Activated CD4-positive, alpha-beta memory T cell treated with anti-CD3 and anti-CD28 coated beads, Interleukin-2, amount 10 ng/mL, durations not matched to agents 7 days and 5 days (primary cell): ENCODE data around the gene CCDC121. TPM values are rescaled to one million over a fixed set of nuclear protein-coding genes. Genes with fewer than 3 reads are reported as not detected.
"Not testable (repeated sequence)": the region's sequence is repeated elsewhere in the genome, so short reads cannot be mapped to it uniquely, and the experiment has no call there.

Experiments
- CTCF ChIA-PET: fragments of 350-600 bp; sonication (Branson Sonifier 250); formaldehyde crosslinking; loops from one replicate; lab custom pipeline; 2021; ENCODE audit warnings: antibody characterized with exemption, inconsistent platforms; lab: Charles Lee
- POLR2A ChIA-PET: fragments of 350-600 bp; sonication (Branson Sonifier 250); formaldehyde crosslinking; loops from one replicate; lab custom pipeline; 2021; ENCODE audit warnings: antibody characterized with exemption; lab: Charles Lee
- DNase-seq: peaks from one replicate; pipeline ENCODE4 v3.0.0-alpha.2; 2020
- H3K27ac Mint-ChIP-seq: one replicate; pipeline ENCODE4 v1.8.0; 2021; ENCODE audit warnings: mild to moderate bottlenecking, mixed read lengths
- H3K27me3 Mint-ChIP-seq: one replicate; pipeline ENCODE4 v1.8.0; 2021; ENCODE audit warnings: mixed read lengths
- H3K36me3 Mint-ChIP-seq: one replicate; pipeline ENCODE4 v1.8.0; 2021; ENCODE audit warnings: low read depth, mixed read lengths
- H3K4me1 Mint-ChIP-seq: one replicate; pipeline ENCODE4 v1.8.0; 2021; ENCODE audit warnings: mixed read lengths
- H3K4me3 Mint-ChIP-seq: one replicate; pipeline ENCODE4 v1.8.0; 2021; ENCODE audit warnings: mild to moderate bottlenecking, mixed read lengths
- H3K9me3 Mint-ChIP-seq: one replicate; pipeline ENCODE4 v1.8.0; 2021; ENCODE audit warnings: mixed read lengths
- total RNA-seq, 2 experiments: library from RNA; stranded (reverse); gene quantifications; one replicate each; pipeline ENCODE4 v1.2.3, GENCODE V29; 2021

The CCDC121 gene
- total RNA-seq, 2 experiments from 2014 or later: 0.78 to 0.90 TPM

- H3K27ac Mint-ChIP-seq, H3K27me3 Mint-ChIP-seq, H3K4me3 Mint-ChIP-seq, CTCF ChIA-PET, DNase-seq, H3K9me3 Mint-ChIP-seq: not testable (repeated sequence)
- Mint-ChIP-seq H3K36me3 (peaks cover 40% of the 10 kb centered on the region), H3K4me1 (peaks cover 18% of the 10 kb centered on the region)
- POLR2A ChIA-PET: interaction anchor here (0.5 kb wide), 1 partner anchor 52 kb away, joined by 4 read pairs; no protein-coding TSS in a partner anchor
Observed at GRCh38 chr2:27630257-27630656, 1.4 kb upstream of the CCDC121 start.

GRCh38 chr2:27627963-27628766 lies 647 bp downstream of the CCDC121 start:
- no peaks in the 10 kb centered on the region for H3K27me3 Mint-ChIP-seq
- no peak overlapping the region for H3K4me3 Mint-ChIP-seq
- DNase-seq: no peak
- ChIA-PET POLR2A (interaction anchor here (0.5 to 3.6 kb wide), 16 partner anchors 11 to 257 kb away, joined by 3 to 37 read pairs (median 8); partner anchors contain the start of genes NRBP1, PPM1G, SLC4A1AP and SNX17), CTCF (interaction anchor here (0.6 to 2.5 kb wide), 9 partner anchors 11 to 259 kb away, joined by 3 to 9 read pairs (median 3); partner anchors contain the start of genes EIF2B4, SLC4A1AP and SUPT7L)
- peaks cover 36% of the 10 kb centered on the region for H3K36me3 Mint-ChIP-seq
- H3K9me3 Mint-ChIP-seq: no peaks in the 10 kb centered on the region
- peaks cover 16% of the 10 kb centered on the region for H3K4me1 Mint-ChIP-seq
- H3K27ac Mint-ChIP-seq: no peak overlapping the region

GRCh38 chr2:27626921-27627320 lies 1.9 kb downstream of the CCDC121 start:
- CTCF ChIA-PET: interaction anchor here (0.6 to 1.8 kb wide), 2 partner anchors 257 to 397 kb away, joined by 3 to 4 read pairs; partner anchors contain the start of gene EIF2B4
- DNase-seq, H3K9me3 Mint-ChIP-seq, H3K4me3 Mint-ChIP-seq, H3K27me3 Mint-ChIP-seq: not testable (repeated sequence)
- peaks cover 38% of the 10 kb centered on the region for H3K36me3 Mint-ChIP-seq
- POLR2A ChIA-PET: interaction anchor here (3.6 kb wide), 1 partner anchor 44 kb away, joined by 17 read pairs; the partner anchor contains the start of gene ZNF512
- H3K4me1 Mint-ChIP-seq: peaks cover 11% of the 10 kb centered on the region
- peak overlapping the region; percentile 37 for H3K27ac Mint-ChIP-seq

- not testable (repeated sequence) for DNase-seq, H3K4me3 Mint-ChIP-seq, H3K9me3 Mint-ChIP-seq, H3K4me1 Mint-ChIP-seq, H3K27me3 Mint-ChIP-seq, H3K27ac Mint-ChIP-seq
- ChIA-PET POLR2A (interaction anchor here (3.6 kb wide), 1 partner anchor 43 kb away, joined by 17 read pairs; the partner anchor contains the start of gene ZNF512), CTCF (interaction anchor here (0.6 kb wide), 2 partner anchors 196 to 396 kb away, joined by 3 read pairs; no protein-coding TSS in a partner anchor)
- H3K36me3 Mint-ChIP-seq: peaks cover 38% of the 10 kb centered on the region
Observed at GRCh38 chr2:27626323-27626722, 2.5 kb downstream of the CCDC121 start.

GRCh38 chr2:27624943-27625342 lies 3.9 kb downstream of the CCDC121 start:
- ChIA-PET CTCF (interaction anchor here (1.7 kb wide), 1 partner anchor 59 kb away, joined by 4 read pairs; no protein-coding TSS in a partner anchor), POLR2A (no interaction called here)

GRCh38 chr2:27622921-27623384 lies 5.9 kb downstream of the CCDC121 start:
- CTCF ChIA-PET: no interaction called here
- peaks cover 54% of the 10 kb centered on the region for H3K36me3 Mint-ChIP-seq

More at GRCh38 chr2:27624943-27625342, 3.9 kb downstream of the CCDC121 start:
- no peaks in the 10 kb centered on the region for H3K4me1 Mint-ChIP-seq
- no peak for DNase-seq
- peaks cover 41% of the 10 kb centered on the region for H3K36me3 Mint-ChIP-seq
- no peaks in the 10 kb centered on the region for H3K27me3 Mint-ChIP-seq
- no peak overlapping the region for H3K27ac Mint-ChIP-seq
- H3K9me3 Mint-ChIP-seq: no peaks in the 10 kb centered on the region
- no peak overlapping the region for H3K4me3 Mint-ChIP-seq

GRCh38 chr2:27621524-27621923 lies 7.3 kb downstream of the CCDC121 start:
- DNase-seq: no peak
- ChIA-PET CTCF (interaction anchor here (0.9 to 1.4 kb wide), 2 partner anchors 30 to 62 kb away, joined by 4 read pairs; no protein-coding TSS in a partner anchor), POLR2A (interaction anchor here (0.6 to 1.2 kb wide), 3 partner anchors 192 to 1273 kb away, joined by 3 read pairs; partner anchors contain the start of genes PPM1G and WDR43)
- H3K27ac Mint-ChIP-seq: no peak overlapping the region
- no peak overlapping the region for H3K4me3 Mint-ChIP-seq
- H3K27me3 Mint-ChIP-seq: no peaks in the 10 kb centered on the region
- H3K9me3 Mint-ChIP-seq: no peaks in the 10 kb centered on the region
- peaks cover 66% of the 10 kb centered on the region for H3K36me3 Mint-ChIP-seq
- H3K4me1 Mint-ChIP-seq: no peaks in the 10 kb centered on the region

More at GRCh38 chr2:27622921-27623384, 5.9 kb downstream of the CCDC121 start:
- POLR2A ChIA-PET: no interaction called here
- Mint-ChIP-seq H3K4me1 (no peaks in the 10 kb centered on the region), H3K4me3 (no peak overlapping the region), H3K27me3 (no peaks in the 10 kb centered on the region), H3K9me3 (no peaks in the 10 kb centered on the region), H3K27ac (no peak overlapping the region)
- DNase-seq: no peak

GRCh38 chr2:27615316-27615715 lies 13.5 kb downstream of the CCDC121 start:
- POLR2A ChIA-PET: interaction anchor here (1.1 kb wide), 1 partner anchor 206 kb away, joined by 4 read pairs; the partner anchor contains the start of gene PPM1G

GRCh38 chr2:27613985-27614384 lies 14.8 kb downstream of the CCDC121 start:
- Mint-ChIP-seq H3K36me3 (peaks cover 60% of the 10 kb centered on the region), H3K9me3 (no peaks in the 10 kb centered on the region), H3K4me1 (no peaks in the 10 kb centered on the region), H3K4me3 (no peak overlapping the region), H3K27me3 (no peaks in the 10 kb centered on the region), H3K27ac (no peak overlapping the region)
- no peak for DNase-seq
- ChIA-PET POLR2A (interaction anchor here (0.7 to 0.9 kb wide), 2 partner anchors 15 to 58 kb away, joined by 3 read pairs; partner anchors contain the start of genes CCDC121 and GPN1), CTCF (no interaction called here)

More at GRCh38 chr2:27615316-27615715, 13.5 kb downstream of the CCDC121 start:
- CTCF ChIA-PET: no interaction called here
- DNase-seq: no peak
- Mint-ChIP-seq H3K27me3 (no peaks in the 10 kb centered on the region), H3K4me3 (no peak overlapping the region), H3K36me3 (peaks cover 66% of the 10 kb centered on the region), H3K9me3 (no peaks in the 10 kb centered on the region), H3K4me1 (no peaks in the 10 kb centered on the region), H3K27ac (no peak overlapping the region)

- no peak overlapping the region for H3K4me3 Mint-ChIP-seq
- no peaks in the 10 kb centered on the region for H3K27me3 Mint-ChIP-seq
- no peak for DNase-seq
- no peaks in the 10 kb centered on the region for H3K4me1 Mint-ChIP-seq
- ChIA-PET CTCF (no interaction called here), POLR2A (no interaction called here)
- no peak overlapping the region for H3K27ac Mint-ChIP-seq
- no peaks in the 10 kb centered on the region for H3K9me3 Mint-ChIP-seq
- peaks cover 59% of the 10 kb centered on the region for H3K36me3 Mint-ChIP-seq
Observed at GRCh38 chr2:27606611-27607010, 22.2 kb downstream of the CCDC121 start.

- H3K4me3 Mint-ChIP-seq: no peak overlapping the region
Observed at GRCh38 chr2:27596627-27597026, 32.2 kb downstream of the CCDC121 start.

GRCh38 chr2:27595412-27595811 lies 33.4 kb downstream of the CCDC121 start:
- not testable (repeated sequence) for DNase-seq, H3K27me3 Mint-ChIP-seq, H3K4me3 Mint-ChIP-seq, H3K27ac Mint-ChIP-seq
- POLR2A ChIA-PET: interaction anchor here (1.2 kb wide), 1 partner anchor 33 kb away, joined by 3 read pairs; no protein-coding TSS in a partner anchor
- CTCF ChIA-PET: interaction anchor here (0.9 kb wide), 1 partner anchor 10 kb away, joined by 4 read pairs; no protein-coding TSS in a partner anchor
- Mint-ChIP-seq H3K9me3 (peaks cover 32% of the 10 kb centered on the region), H3K4me1 (peaks cover 46% of the 10 kb centered on the region), H3K36me3 (peaks cover 77% of the 10 kb centered on the region)

More at GRCh38 chr2:27596627-27597026, 32.2 kb downstream of the CCDC121 start:
- no peaks in the 10 kb centered on the region for H3K27me3 Mint-ChIP-seq
- CTCF ChIA-PET: interaction anchor here (0.9 kb wide), 1 partner anchor 11 kb away, joined by 4 read pairs; no protein-coding TSS in a partner anchor
- no peak overlapping the region for H3K27ac Mint-ChIP-seq
- no peak for DNase-seq
- H3K36me3 Mint-ChIP-seq: peaks cover 78% of the 10 kb centered on the region
- peaks cover 27% of the 10 kb centered on the region for H3K9me3 Mint-ChIP-seq
- peaks cover 42% of the 10 kb centered on the region for H3K4me1 Mint-ChIP-seq
- POLR2A ChIA-PET: interaction anchor here (1.2 kb wide), 1 partner anchor 32 kb away, joined by 3 read pairs; no protein-coding TSS in a partner anchor
